Measurements from ENCODE around the gene GPR183. TPM values are rescaled to one million over a fixed set of nuclear protein-coding genes. Genes with fewer than 3 reads are reported as not detected.

Gene GPR183
- total and polyA plus RNA-seq, 2 of the 8 experiments (the other 6 are each of a cell fraction or from before 2014, with no cell fraction given), result not detected

DNA sequence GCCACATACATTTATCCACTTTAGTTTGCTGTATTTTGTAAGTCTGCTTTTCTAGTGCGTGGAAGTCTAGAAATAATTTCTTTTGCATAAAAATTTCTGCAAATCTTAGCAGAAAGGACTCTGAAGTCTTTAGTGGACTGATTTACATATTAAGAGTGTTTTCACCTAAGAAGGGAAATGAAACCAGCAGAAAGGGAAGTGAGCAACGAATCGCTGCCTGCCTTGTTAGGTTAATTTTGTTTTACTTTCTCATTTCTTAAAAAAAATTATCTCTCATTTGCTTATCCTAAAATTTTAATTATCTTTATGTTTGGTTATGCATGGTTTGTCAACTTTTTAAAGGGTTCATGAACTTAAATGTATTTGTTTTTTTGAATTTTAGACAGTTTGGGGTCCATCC lies 48.3 kb downstream of the GPR183 start:
- H4K8ac ChIP-seq (ENCODE audit: extremely low read depth, insufficient read depth, low read length), result no peak overlapping the region
- H2AK5ac ChIP-seq (ENCODE audit: low read depth, low read length), result no peak overlapping the region
- no peaks in the 10 kb centered on the region for H3K27me3 ChIP-seq (replicated peaks in 1 of 4; ENCODE audit: control insufficient read depth in 3 of 4, extremely low read depth in 1 of 4, insufficient read depth in 3 of 4, low read length in 3 of 4)
- no peaks in the 10 kb centered on the region for H3K23me2 ChIP-seq (ENCODE audit: low read depth, low read length)
- H3K23ac ChIP-seq (ENCODE audit: insufficient read length), result no peak overlapping the region
- H2BK5ac ChIP-seq (ENCODE audit: low read depth, low read length), result no peak overlapping the region
- H3K79me2 ChIP-seq (ENCODE audit: control insufficient read depth in 1 of 2, insufficient read depth in 2 of 2, low read length in 2 of 2), result no peaks in the 10 kb centered on the region
- no peak overlapping the region for H2AFZ ChIP-seq (ENCODE audit: low read length)
- POLR2A ChIA-PET (ENCODE audit: partially characterized antibody), result no interaction called here
- H4K91ac ChIP-seq (replicated peaks; ENCODE audit: insufficient read length, low read length), result no peak overlapping the region
- H3K79me1 ChIP-seq (ENCODE audit: low read depth, low read length), result no peaks in the 10 kb centered on the region
- H3K56ac ChIP-seq (replicated peaks; ENCODE audit: insufficient read length, low read depth, low read length), result no peak overlapping the region
- no peaks in the 10 kb centered on the region for H3K9me3 ChIP-seq (ENCODE audit: insufficient read depth in 2 of 2, low read depth in 1 of 2, low read length in 1 of 2)
- WGBS, 2 experiments (ENCODE audit: extremely low coverage in 1 of 2, insufficient coverage in 1 of 2, insufficient read length in 1 of 2, insufficient replicate concordance in 2 of 2, low coverage in 1 of 2, low lambda C conversion rate in 2 of 2, missing lambda C conversion rate in 1 of 2), result 81% methylated on average over 3 of the region's 3 CpGs; no CpG with 5 or more reads in 1 of the 2 experiments
- H3K4me3 ChIP-seq (ENCODE audit: extremely low read depth in 1 of 4, insufficient read depth in 2 of 4, low read depth in 3 of 4, low read length in 4 of 4), result no peak overlapping the region
- H2BK12ac ChIP-seq (ENCODE audit: low read depth, low read length), result no peak overlapping the region
- no peak overlapping the region for H3K14ac ChIP-seq (ENCODE audit: insufficient read length)
- H2BK20ac ChIP-seq (ENCODE audit: low read length), result no peak overlapping the region
- TF ChIP-seq CBX8 (IDR thresholded peaks at IDR 0.05; ENCODE audit: borderline replicate concordance, low read depth, low read length), result no peak
- no peak for TF ChIP-seq CREB1 (IDR thresholded peaks at IDR 0.05)
- no peak for TF ChIP-seq POLR2A (IDR thresholded peaks at IDR 0.05; ENCODE audit: control extremely low read depth in 1 of 2, low read depth in 2 of 2, low read length in 2 of 2)
- no peak for TF ChIP-seq RXRA (IDR thresholded peaks at IDR 0.05; ENCODE audit: insufficient read depth, low read depth, low read length)
- no peak overlapping the region for H3K4me2 ChIP-seq (ENCODE audit: insufficient read depth in 1 of 2, low read depth in 2 of 2, low read length in 2 of 2)
- no peak overlapping the region for H3K4ac ChIP-seq (replicated peaks; ENCODE audit: insufficient read length, low read depth, low read length)
- H4K20me1 ChIP-seq (replicated peaks in 1 of 2; ENCODE audit: control insufficient read depth in 1 of 2, insufficient read depth in 2 of 2, low read length in 2 of 2), result peaks cover 0 to 3% of the 10 kb centered on the region in 2 experiments
- H3K36me3 ChIP-seq (ENCODE audit: control insufficient read depth in 2 of 4, insufficient read depth in 4 of 4, low read length in 3 of 4), result peaks cover 0 to 4% (median 1%) of the 10 kb centered on the region in 4 experiments; a peak in 2 of 8 replicates
- H4K5ac ChIP-seq (ENCODE audit: insufficient read length, low read depth, low read length), result no peak overlapping the region
- H3K18ac ChIP-seq (ENCODE audit: extremely low read depth, low read length), result no peak overlapping the region
- CTCF ChIA-PET (ENCODE audit: partially characterized antibody), result interaction anchor here (0.8 to 2.5 kb wide), 7 partner anchors 9 to 129 kb away, joined by 3 to 17 read pairs (median 4); no protein-coding TSS in a partner anchor
- H3K9ac ChIP-seq (replicated peaks in 1 of 4; ENCODE audit: extremely low read depth in 1 of 4, low read depth in 3 of 4, low read length in 3 of 4), result no peak overlapping the region
- FAIRE-seq, result no peak
- no peak overlapping the region for H2BK120ac ChIP-seq (replicated peaks; ENCODE audit: low read depth, low read length)
- no peak overlapping the region for H3K27ac ChIP-seq (ENCODE audit: low read depth, low read length)
- H2BK15ac ChIP-seq (ENCODE audit: low read length), result no peak overlapping the region
- H3K4me1 ChIP-seq (replicated peaks in 1 of 4; ENCODE audit: control insufficient read depth in 3 of 4, insufficient read depth in 4 of 4, low read length in 3 of 4), result no peaks in the 10 kb centered on the region
- no peak for DNase-seq (ENCODE audit: low read depth in 1 of 2, low spot score in 2 of 2)
